ENCODE measurements around the gene FAHD1. TPM values are rescaled to one million over a fixed set of nuclear protein-coding genes. Genes with fewer than 3 reads are reported as not detected.

Gene FAHD1
- total RNA-seq = 10 to 100 TPM; 14.0 to 17.3 TPM
- long read RNA-seq, donor 1, transcript FAHD1-203 (1 exons, 1,974 nt) = major isoform, 15 of 16 reads
- long read RNA-seq, donor 1, partial matches to known transcripts = 0 of 16 reads
- long read RNA-seq, donor 1, other reads (novel, unspliced or antisense) = 0 of 16 reads
- long read RNA-seq, donor 2, transcript FAHD1-203 (1 exons, 1,974 nt) = major isoform, 35 of 37 reads
- long read RNA-seq, donor 2, partial matches to known transcripts = 0 of 37 reads
- long read RNA-seq, donor 2, other reads (novel, unspliced or antisense) = 0 of 37 reads

DNA sequence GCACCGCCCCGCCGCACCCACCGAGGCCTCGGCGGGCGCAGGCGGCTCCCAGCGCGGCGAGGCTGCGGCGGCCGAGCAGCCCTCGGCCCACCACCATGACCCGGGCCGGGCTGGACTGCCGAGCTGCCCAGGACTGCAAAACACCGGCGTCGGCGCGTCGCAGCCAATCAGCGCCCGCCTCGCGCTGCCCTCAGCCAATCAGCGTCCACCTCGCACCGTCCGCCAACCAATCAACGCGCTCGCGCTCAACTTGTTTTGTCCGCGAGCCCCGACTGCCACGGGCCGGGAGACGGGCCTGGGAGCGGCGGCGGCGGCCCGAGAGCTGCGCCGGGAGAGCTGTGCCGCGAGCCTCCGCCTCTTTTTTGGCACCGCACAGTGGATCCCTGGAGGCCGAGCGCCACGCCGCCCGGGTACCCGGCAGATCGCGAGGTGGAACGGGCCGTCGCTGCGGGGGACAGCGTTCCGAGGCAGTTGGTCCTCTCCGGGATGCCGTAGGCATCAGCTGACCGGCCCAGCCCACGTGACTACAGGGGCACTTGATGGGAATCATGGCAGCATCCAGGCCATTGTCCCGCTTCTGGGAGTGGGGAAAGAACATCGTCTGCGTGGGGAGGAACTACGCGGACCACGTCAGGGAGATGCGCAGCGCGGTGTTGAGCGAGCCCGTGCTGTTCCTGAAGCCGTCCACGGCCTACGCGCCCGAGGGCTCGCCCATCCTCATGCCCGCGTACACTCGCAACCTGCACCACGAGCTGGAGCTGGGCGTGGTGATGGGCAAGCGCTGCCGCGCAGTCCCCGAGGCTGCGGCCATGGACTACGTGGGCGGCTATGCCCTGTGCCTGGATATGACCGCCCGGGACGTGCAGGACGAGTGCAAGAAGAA, at the start of gene FAHD1, which contains the start of gene HAGH:
FAHD1 (plus strand) TSS at position 516 of the 883 bp plus-strand sequence; CDS start at position 549, 33 bp downstream.
HAGH (minus strand) TSS at position 135 of the 883 bp plus-strand sequence; CDS start at position 97, 38 bp downstream.
- DNase-seq (ENCODE audit: low spot score) = peak; percentile 98
- intact Hi-C loops (cut with DNase I) = loop anchor here in 1 of 2 donors (10.0 kb wide), 1 partner anchor 1758 kb away; no protein-coding TSS in a partner anchor

DNA sequence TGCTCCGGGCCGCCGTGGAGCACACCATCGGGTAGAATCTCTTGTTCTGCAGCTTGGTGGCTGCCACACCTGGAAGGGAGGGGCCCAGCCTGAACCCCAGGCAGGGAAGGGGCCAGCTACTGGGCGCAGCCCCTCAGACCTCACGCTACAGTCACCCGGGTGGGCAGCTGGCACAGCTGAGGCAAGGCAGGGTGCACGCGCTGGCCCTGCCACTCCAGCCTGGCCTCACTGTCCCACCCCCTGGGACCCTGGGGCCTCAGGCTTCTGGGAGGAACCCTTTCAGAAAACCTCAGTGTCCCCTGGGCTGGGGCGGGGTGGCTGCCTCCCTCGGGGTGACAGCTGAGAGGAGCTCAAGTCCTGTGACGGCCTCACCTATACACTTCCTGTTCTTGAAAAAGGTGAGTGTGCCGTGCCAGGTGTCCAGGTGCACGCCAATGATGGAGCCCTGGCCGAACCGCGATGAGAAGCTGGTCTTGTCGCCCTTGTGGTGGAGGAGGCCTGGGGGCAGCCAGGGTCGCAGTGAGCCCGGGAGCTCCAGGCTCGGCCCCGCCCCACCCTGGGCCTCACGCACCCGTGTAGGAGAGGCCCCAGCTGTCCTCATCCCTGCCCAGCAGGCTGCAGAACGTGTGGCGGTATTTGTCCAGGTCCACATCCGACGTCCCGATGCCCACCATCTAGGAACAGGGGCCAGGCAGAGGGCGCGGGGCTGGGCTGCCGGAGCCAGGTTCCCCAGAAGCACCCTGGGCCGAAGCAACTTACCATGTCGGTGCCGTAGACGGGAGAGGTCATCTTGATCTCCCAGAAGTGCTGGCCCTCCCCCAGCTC, 49.4 kb upstream of the FAHD1 start:
- intact Hi-C loops (cut with DNase I) = no loop called here
- DNase-seq (ENCODE audit: low spot score) = no peak

DNA sequence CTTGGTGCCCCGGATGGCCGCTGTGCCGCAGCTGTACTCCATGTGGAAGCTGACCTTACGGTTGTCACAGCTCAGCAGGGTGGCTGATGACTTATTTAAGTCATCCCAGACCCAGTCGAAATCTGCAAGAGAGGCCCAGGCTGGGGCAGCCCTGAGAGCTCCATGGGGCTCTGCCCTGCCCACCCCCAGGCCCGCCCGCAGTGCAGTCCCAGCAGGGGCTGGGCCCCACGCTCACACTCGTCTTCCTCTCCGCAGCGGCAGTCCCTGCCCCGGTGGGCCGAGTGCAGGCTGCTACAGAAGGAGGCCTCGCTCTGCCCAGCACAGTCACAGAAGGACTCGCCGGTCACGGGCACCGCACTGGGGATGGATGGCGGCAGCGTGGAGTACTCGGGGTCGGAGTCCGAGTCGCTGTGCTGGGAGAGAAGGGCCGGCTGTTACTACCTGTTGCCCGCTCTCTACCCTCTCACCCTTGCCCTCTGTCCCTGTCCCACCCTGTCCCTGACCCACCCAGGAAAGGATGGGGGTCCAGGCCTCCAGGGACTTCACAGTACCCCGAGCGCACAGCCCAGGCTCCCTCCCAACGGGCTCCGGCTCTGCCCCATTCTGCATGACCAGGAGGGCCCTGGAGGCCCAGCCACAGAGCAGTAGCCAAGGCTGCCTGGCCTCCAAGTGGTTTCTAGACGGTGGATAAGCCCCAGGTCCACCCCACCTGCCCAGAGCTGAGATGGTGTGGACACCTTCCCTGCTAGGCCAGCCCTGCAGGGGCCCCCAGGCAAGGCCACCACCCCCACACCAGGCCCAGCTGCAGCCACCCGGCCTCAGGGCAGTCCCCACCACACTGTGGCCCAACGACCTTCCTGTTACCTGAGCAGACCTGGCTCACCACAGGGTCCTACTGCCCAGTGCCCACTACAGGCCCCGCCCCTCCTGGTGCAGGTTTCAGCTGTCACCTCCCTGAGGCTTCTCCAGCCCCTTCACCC, 48.5 kb upstream of the FAHD1 start:
- intact Hi-C loops (cut with DNase I) = no loop called here
- DNase-seq (ENCODE audit: low spot score) = no peak

DNA sequence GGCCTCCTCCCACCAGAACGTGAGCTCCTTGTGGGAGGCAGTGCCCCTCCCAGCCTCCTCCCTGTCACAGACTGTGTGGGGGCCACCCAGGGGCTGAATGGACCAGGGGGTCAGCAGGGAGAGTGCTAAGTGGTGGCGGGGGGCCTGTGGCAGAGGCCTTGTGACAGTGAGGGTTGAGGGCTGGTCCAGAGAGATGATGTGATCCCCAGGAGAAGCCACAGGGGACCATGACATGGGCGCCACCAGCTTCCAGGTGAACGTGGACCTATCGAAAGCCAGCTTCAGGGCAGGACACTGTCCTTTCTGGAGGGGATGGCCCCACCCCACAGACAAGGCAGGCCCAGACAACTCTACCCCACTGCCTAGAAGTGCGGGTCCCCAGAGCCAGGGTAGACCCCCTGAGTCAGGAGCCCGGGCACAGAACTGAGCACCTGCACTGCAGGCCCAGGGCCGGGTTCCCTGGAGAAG, 47.7 kb upstream of the FAHD1 start:
- intact Hi-C loops (cut with DNase I) = no loop called here
- DNase-seq (ENCODE audit: low spot score) = no peak

DNA sequence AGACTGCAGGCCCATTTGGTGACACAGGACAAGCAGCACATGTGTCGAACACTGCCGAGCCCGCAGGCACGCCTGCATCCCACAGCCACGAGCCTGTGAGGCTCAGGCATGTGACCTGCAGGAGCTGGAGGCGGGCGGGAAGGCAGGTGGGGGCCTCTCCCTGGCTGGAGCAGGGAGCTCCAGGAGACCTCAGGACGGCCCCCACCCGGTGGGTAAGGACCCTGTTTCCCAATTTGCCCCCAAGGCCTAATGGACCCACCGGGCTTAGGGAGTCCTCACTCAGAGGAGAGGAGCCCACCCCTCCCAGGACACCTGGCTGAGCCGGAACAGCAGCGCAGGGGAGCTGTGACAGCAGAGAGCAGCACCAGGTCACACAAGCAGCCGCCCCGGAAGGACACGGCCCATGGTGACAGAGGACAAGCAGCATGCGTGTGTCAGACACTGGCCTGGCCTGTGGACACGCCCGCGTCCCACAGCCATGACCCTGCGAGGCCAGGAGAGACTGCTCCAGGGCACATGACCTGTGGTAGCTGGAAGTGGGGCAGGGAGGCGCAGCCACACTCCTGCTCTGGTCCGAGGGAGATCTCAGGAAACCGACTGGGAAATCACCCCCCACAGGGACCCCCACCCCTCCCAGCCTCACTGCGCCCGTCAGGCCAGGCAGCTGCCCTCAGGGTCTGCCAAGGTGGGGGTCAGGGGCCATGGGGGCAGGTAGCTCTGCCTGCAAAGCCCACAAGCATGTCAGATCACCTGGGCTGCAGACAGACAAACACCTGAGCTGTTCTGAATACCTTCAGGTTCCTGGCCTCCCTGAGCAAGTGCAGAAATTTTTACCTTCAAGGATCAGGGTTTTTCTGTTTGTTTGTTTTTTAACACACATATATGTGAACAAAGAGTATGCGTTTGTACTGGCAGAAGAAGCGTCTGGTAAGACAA, 47.0 kb upstream of the FAHD1 start:
- DNase-seq (ENCODE audit: low spot score) = no peak
- intact Hi-C loops (cut with DNase I) = no loop called here

DNA sequence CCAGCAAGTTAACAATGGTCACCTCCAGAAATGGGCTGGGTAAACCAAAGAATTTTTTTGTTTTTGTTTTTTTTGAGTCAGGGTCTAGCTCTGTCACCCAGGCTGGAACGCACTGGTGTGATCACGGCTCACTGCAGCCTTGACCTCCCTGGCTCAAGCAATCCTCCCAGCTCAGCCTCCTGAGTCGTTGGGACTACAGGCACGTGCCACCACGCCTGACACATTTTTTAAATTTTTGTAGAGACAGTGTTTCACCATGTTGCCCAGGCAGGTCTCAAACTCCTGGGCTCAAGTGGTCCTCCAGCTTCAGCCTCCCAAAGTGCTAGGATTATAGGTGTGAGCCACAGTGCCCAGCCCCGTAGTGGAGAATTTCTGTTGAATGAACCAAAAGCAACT, 46.3 kb upstream of the FAHD1 start:
- intact Hi-C loops (cut with DNase I) = no loop called here
- no peak for DNase-seq (ENCODE audit: low spot score)

DNA sequence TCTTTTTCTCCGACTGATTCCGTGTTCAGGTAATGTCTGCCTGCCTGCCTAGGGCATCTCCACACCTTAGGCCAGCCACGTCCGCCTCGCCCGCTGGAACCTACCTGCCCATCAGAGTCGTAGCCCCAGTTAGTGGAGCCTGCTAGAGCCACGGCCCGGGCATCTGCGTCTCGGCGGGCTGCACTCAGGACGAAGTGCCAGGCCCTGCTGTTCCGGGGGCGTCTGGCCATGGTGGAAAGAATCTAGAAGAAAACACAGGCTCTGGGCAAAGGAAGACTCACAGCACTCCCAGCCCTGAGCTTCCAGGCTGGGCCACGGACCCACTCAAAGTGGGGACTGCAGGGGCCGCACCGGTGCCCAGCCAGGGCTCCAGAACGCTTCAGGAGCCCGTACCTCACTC, 45.8 kb upstream of the FAHD1 start:
- intact Hi-C loops (cut with DNase I) = no loop called here
- no peak for DNase-seq (ENCODE audit: low spot score)

DNA sequence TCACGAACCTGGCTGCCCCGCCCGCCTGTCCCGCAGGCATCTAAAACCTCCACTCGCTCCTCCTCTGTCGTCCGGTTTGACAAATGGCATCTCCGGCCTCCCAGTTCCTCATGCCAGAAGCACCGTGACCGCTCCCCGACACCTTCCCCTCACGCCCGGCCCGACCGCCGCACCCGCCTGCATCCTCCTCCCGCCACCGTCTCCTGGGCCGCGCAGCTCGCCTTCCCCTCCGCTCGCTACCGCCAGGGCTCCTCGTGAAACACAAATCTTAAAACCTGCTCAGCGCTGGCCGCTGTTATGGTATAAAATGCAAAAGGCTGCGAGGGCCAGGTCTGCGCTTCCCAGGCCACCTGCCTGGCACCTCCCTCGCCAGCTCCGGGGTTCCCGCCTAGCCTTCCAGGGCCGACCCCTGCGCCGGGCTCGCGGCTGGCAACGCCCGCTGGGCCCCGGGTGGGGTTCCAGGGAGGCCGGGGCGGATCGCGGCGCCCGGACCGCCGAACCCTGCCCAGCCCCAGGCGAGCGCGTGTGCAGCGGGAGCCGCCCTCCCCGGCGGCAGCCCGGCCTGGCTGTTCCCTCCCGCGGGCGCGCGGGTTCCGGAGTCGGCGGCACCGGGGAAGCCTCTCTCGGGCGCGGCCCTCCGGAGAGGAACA, 45.1 kb upstream of the FAHD1 start:
- intact Hi-C loops (cut with DNase I) = no loop called here
- DNase-seq (ENCODE audit: low spot score) = no peak

DNA sequence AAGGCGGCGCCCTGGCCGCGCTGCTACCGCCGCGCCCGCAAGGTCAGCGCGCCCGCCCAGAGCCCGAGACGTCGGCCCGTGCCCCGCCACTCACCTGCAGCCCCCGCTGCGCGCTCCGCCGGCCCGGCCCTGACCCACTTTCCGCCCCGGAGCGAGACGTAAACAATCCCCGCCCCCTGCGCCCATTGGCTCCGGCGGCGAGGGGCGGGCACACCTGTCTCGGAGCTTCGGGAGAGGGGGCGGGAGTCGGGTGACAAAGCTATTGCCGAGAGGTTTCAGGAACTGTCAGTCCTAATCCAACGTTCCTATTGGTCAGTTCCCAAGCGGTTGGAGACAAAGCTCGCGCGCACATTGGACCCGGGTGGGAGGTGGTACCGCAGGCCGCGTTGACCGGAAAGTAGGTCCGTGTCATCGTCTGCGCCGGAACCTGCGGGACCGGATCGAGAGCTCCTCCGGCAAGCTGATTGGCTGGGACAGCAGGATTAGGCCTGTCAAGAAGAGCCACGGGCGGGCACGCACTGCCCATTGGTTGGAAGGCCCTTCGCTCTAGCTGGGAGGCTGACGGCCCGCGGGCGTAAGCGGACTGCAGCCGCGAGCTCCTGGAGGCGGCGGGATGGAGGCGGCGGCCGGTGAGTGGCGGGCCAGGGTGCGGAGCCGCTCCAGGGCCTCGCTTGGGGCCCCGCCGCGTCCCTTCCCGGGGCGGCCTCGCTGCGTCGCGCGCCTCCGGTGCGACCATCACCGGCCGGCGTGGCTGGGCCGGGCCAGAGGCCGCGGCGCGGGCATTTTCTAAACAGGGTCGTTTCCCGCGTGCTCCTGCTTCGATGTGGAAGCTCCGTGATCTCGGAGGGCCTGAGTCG, 44.4 kb upstream of the FAHD1 start, which contains the start of the genes NUBP2 and SPSB3:
NUBP2 (plus strand) TSS at position 553 of the 857 bp plus-strand sequence; CDS start at position 614, 61 bp downstream.
SPSB3 (minus strand) TSS at position 164 of the 857 bp plus-strand sequence. CDS start 1,088 bp downstream, outside the sequence.
- intact Hi-C loops (cut with DNase I) = no loop called here
- DNase-seq (ENCODE audit: low spot score) = peak; percentile 100

DNA sequence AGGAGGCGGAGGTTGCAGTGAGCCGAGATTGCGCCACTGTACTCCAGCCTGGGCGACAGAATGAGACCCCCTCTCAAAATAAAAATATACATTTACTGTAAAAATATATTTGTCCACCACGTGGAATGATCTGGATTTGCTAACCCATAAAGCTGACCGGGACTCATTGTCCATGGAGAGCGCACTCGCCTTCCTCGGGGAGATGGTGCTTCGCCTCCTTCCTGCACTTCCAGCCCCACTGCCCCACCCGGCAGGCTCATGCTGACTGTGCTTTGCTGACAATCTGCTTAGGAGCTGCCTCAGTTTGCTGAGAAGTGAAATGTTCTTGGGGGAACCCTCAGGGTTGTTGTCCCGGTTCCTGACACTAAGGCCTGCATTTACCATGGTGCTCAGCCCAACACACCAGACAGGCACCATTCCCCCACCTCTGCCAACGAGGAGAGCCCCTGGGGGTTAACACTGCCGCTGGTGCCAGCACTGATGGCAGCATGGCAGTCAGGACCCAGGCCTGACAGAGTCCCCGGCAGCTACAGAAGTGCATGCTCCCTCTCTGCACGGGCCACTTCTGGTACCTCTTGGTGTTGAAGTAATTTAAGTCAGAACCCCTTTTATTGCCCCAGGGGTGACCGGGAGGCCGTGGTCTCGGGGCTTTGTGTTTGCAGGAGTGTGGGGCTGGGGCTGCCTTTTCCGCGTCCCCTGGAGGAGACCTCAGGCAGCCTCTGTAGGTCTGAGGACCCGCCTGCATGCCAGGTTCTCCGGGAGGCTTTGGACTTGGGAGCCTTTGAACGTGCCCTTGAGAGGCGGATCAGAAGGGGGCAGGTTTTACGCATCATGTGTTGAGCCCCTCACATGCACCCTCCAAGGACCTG, 41.8 kb upstream of the FAHD1 start:
- intact Hi-C loops (cut with DNase I) = no loop called here
- DNase-seq (ENCODE audit: low spot score) = no peak

DNA sequence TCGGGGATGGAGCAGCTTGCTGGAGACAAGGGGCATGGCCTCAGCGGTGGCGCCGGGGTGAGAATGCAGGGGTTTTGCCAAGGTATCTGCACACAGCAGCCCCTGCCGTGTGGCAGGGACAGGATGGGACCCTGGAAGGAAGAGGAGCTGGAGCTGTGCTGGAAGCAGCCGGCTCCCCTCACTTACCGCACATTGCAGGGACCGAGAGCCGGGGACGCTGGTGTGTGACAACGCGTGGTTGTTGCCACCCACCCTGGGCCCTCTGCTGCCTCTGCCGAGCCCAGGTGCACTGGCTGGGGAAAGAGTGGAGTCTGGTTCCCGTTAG, 41.2 kb upstream of the FAHD1 start:
- intact Hi-C loops (cut with DNase I) = no loop called here
- DNase-seq (ENCODE audit: low spot score) = no peak

DNA sequence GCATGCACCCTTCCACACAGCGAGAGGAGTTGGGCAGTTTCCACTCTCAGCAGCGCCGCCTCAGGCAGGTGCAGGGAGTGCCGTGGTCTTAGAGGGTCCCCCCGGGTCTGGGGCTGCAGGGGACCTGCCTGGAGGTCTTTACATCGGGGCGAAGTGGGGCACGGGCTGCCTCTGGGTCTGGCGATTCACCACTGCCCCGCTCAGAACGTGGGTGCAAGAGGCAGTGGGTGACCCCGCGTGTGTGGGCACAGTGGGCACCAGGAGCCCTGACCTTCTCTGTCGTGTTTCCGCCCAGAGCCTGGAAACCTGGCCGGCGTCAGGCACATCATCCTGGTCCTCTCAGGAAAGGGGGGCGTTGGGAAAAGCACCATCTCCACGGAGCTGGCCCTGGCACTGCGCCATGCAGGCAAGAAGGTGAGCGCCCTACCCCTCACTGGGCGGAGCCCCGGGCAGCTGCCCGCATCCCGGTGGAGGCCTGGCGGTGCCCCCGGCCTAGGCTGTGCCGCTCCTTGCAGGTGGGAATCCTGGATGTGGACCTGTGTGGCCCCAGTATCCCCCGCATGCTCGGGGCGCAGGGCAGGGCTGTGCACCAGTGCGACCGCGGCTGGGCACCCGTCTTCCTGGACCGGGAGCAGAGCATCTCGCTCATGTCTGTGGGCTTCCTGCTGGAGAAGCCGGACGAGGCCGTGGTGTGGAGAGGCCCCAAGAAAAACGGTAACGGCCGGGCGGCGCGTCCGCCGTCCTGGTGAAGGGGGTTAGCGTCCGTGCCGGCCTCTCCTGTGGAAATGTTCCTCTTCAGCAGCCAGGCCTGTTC, 40.6 kb upstream of the FAHD1 start:
- no peak for DNase-seq (ENCODE audit: low spot score)
- intact Hi-C loops (cut with DNase I) = no loop called here

DNA sequence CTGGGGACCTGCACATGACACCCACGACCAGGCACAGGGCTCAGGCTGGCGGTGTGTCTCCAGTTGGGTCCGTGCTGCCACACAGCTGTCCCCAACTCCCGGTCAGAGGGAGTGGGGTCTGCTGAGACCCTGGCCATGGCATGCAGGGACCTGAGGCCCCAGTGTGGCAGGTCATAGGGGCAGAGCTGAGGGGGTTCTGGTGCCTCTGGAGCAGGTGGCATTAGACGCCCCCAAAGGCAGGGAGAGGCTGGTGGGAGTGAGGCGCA, 40.0 kb upstream of the FAHD1 start:
- intact Hi-C loops (cut with DNase I) = no loop called here
- DNase-seq (ENCODE audit: low spot score) = peak; percentile 72

DNA sequence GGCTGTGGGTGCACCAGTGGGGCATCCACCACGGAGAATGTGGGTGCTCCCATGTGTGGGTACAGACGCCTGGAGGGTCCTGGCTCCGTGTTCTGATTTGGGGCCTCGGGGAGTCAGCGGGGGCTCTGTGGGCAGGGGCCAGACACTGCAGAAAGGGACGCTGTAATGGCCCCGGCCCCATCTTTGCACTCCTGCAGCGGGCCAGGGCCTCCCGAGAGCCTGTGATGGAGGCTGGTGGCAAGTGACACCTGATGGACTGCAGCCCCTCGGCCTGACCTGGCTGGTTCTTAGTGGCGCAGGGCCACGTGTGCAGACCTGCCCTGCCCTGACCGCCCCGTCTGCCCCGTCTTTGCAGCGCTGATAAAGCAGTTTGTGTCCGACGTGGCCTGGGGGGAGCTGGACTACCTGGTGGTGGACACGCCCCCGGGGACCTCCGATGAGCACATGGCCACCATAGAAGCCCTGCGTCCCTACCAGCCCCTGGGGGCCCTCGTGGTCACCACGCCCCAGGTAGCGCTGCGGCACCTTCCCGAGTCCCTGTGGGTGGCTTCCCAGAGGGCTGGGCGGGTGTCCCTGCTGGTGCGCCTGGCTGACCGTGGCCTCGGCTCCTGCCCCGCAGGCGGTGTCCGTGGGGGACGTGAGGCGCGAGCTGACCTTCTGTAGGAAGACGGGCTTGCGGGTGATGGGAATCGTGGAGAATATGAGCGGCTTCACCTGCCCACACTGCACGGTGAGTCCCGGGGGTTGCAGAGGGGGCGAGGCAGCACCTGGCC, 39.5 kb upstream of the FAHD1 start:
- DNase-seq (ENCODE audit: low spot score) = peak; percentile 78
- intact Hi-C loops (cut with DNase I) = no loop called here

Measured in posterior vena cava (tissue), 2 donors.